Lower lobe of right lung (tissue), 2 donors: ENCODE data around the gene PNKD. TPM values are rescaled to one million over a fixed set of nuclear protein-coding genes. Genes with fewer than 3 reads are reported as not detected.

Experiments used
- ATAC-seq, 2 donors: fragments of 200-7000 bp; cut with Tn5 transposase; one replicate each; pipeline ENCODE4 v1.9.1; 2020 to 2022; ENCODE audit warnings: mild to moderate bottlenecking in 2 of 2, moderate library complexity in 2 of 2
- DNase-seq: peaks from one replicate; pipeline ENCODE4 v3.0.0-alpha.2; 2020
- H3K27ac ChIP-seq: fragments of 200-600 bp; one replicate; pipeline ENCODE4 v1.8.0; 2022
- H3K27me3 ChIP-seq: fragments of 200-600 bp; one replicate; pipeline ENCODE4 v1.8.0; 2022; ENCODE audit warnings: low read depth
- H3K36me3 ChIP-seq: fragments of 200-600 bp; one replicate; pipeline ENCODE4 v1.8.0; 2022; ENCODE audit warnings: mild to moderate bottlenecking
- H3K4me1 ChIP-seq: fragments of 200-600 bp; one replicate; pipeline ENCODE4 v1.8.0; 2022
- H3K4me3 ChIP-seq: fragments of 200-600 bp; one replicate; pipeline ENCODE4 v1.8.0; 2022; ENCODE audit warnings: mild to moderate bottlenecking
- H3K9me3 ChIP-seq: fragments of 200-600 bp; one replicate; pipeline ENCODE4 v1.8.0; 2022
- intact Hi-C: fragments of 100-400 bp; cut with DNase I; formaldehyde crosslinking; loops from one replicate; pipeline ENCODE4 v1.11.0; 2022
- total RNA-seq: library from RNA; stranded (reverse); fragmentation: NEBNext Ultra II Directional; extraction: Animal tissue kit (Norgen Biotek cat#: 25700); gene quantifications from one replicate; pipeline ENCODE4 v1.2.1, GENCODE V29; 2021
- TF ChIP-seq, protein P1 (sequence below): fragments of 200-600 bp; IDR thresholded peaks from one replicate; pipeline ENCODE4 v1.8.0; 2022; ENCODE audit warnings: antibody characterized with exemption, mild to moderate bottlenecking
- donor health status: DM: no; HTN: yes; CAD: no; lungs with severe emphysema.

PNKD gene
- total RNA-seq, 1 donor from 2014 or later = 65.8 TPM

DNA sequence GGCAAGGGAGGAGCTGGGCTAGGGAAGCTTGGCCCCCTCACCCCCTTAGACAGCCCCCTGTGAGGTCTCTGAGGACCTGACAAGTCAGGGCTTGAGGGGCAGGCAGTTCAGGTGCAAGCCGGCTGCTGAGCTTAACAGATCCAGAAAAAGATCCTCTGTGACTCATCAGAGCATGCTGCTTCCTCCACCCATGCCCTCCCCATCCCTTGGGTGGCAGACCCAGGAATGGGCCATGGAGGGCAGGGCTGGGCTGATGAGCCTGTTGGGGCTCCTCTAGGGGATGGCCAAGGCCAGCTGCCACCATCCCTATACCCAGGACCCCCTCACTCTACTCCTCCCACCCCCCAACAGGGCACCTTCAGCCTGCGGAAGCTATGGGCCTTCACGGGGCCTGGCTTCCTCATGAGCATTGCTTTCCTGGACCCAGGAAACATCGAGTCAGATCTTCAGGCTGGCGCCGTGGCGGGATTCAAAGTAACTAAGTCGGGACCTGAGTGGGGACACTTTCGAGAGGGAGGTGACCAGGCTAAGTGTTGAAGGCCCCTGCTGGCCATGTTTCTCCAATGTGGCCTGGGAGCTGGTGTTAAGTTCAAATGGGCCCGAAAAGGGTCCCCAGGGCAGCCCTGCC lies 113.7 kb downstream of the PNKD start:
- intact Hi-C loops = no loop called here
- TF ChIP-seq, protein P1, sequence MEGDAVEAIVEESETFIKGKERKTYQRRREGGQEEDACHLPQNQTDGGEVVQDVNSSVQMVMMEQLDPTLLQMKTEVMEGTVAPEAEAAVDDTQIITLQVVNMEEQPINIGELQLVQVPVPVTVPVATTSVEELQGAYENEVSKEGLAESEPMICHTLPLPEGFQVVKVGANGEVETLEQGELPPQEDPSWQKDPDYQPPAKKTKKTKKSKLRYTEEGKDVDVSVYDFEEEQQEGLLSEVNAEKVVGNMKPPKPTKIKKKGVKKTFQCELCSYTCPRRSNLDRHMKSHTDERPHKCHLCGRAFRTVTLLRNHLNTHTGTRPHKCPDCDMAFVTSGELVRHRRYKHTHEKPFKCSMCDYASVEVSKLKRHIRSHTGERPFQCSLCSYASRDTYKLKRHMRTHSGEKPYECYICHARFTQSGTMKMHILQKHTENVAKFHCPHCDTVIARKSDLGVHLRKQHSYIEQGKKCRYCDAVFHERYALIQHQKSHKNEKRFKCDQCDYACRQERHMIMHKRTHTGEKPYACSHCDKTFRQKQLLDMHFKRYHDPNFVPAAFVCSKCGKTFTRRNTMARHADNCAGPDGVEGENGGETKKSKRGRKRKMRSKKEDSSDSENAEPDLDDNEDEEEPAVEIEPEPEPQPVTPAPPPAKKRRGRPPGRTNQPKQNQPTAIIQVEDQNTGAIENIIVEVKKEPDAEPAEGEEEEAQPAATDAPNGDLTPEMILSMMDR = no peak
- H3K4me3 ChIP-seq = peak overlapping the region; percentile 53
- H3K9me3 ChIP-seq = no peaks in the 10 kb centered on the region
- H3K4me1 ChIP-seq = peaks cover 6% of the 10 kb centered on the region
- peaks cover 7% of the 10 kb centered on the region for H3K36me3 ChIP-seq
- H3K27ac ChIP-seq = peak overlapping the region; percentile 85
- DNase-seq (peak; percentile 48), ATAC-seq (no peak)
- H3K27me3 ChIP-seq = no peaks in the 10 kb centered on the region

DNA sequence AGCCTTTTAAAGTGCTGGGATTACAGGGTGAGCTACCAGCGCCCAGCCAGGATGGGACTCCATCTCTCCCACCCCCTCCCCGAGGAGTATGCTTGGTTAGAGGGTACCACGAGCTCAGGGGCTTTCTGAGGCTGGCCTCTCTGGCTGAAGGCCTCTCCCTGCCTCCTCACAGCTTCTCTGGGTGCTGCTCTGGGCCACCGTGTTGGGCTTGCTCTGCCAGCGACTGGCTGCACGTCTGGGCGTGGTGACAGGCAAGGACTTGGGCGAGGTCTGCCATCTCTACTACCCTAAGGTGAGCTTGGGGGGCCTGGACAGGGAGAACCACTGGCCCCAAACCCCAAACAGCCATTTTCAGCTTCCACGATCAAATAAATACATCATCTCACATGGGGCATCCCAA lies 114.7 kb downstream of the PNKD start:
- H3K9me3 ChIP-seq = no peaks in the 10 kb centered on the region
- H3K4me1 ChIP-seq = peaks cover 6% of the 10 kb centered on the region
- ATAC-seq = no peak
- H3K36me3 ChIP-seq = peaks cover 7% of the 10 kb centered on the region
- TF ChIP-seq, protein P1 = no peak
- peak; percentile 46 for DNase-seq
- no peaks in the 10 kb centered on the region for H3K27me3 ChIP-seq
- H3K4me3 ChIP-seq = peak overlapping the region; percentile 53
- peak overlapping the region; percentile 85 for H3K27ac ChIP-seq
- intact Hi-C loops = no loop called here

DNA sequence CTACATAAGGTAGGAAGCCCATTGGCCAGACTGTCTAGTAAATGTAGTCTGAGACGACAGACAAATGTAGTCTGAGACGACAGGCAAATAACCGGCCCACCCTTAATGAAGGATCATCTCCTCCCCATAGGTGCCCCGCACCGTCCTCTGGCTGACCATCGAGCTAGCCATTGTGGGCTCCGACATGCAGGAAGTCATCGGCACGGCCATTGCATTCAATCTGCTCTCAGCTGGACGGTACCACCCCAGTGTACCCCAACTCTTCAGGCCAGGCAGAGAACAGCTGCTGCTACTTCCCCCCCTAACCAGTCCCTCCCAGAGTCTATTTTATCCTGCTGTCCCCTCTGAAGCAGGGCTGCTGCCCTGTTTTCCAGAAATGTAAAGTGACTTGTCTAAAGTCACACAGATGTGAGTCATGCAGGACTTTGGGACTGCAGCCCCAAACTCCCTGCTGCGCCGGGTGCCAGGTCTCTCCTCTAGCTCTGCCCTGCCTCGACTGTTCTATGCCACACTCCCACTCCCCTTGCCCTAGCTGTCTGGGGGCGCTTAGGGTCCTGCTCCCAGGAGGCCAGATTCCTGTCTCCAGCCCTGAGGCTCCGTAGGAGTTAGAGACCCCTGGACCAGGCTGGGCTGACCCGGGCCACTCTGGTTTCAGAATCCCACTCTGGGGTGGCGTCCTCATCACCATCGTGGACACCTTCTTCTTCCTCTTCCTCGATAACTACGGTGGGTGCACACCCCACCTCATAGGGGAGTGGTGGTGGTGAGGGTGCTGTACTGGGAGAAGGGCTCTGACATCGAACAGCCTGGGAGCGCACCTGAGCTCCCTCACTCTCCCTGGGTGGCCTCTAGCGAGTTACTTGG lies 116.4 kb downstream of the PNKD start:
- ATAC-seq (no peak), DNase-seq (no peak)
- Histone ChIP-seq H3K27ac (peak overlapping the region; percentile 69), H3K4me3 (peak overlapping the region; percentile 53), H3K36me3 (peaks cover 7% of the 10 kb centered on the region), H3K9me3 (no peaks in the 10 kb centered on the region), H3K4me1 (peaks cover 6% of the 10 kb centered on the region), H3K27me3 (no peaks in the 10 kb centered on the region)
- TF ChIP-seq, protein P1 = no peak
- intact Hi-C loops = no loop called here

DNA sequence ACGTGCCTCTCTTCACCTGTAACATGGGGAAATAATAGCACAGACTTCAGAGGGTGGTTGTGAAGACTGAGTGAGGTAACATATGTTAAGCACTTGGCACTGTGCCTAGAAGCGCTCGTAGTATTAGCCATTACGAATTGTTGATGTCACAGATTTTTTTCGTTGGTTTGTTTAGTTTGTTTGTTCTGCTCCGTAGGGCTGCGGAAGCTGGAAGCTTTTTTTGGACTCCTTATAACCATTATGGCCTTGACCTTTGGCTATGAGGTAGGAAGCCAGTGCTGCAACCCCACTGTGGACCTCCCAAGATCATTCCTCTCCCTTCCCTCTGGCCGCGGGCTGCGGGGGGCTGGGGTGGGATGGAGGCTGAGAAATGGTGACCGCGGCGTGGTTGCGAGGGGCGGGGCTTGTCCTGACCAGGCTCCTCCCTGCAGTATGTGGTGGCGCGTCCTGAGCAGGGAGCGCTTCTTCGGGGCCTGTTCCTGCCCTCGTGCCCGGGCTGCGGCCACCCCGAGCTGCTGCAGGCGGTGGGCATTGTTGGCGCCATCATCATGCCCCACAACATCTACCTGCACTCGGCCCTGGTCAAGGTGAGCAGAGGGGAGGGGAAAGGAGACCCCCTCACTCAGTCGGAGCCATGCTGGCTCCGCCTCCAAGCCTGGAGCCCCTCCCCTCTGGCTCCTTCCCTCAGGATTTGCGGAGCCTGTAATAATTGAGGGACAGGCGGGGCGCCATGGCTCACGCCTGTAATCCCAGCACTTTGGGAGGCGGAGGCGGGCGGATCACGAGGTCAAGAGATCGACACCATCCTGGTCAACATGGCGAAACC lies 117.3 kb downstream of the PNKD start:
- H3K4me3 ChIP-seq = peak overlapping the region; percentile 53
- peak; percentile 85 for DNase-seq
- peak; percentile 84 to 88 for ATAC-seq
- peaks cover 6% of the 10 kb centered on the region for H3K4me1 ChIP-seq
- H3K9me3 ChIP-seq = no peaks in the 10 kb centered on the region
- peak overlapping the region; percentile 69 for H3K27ac ChIP-seq
- H3K27me3 ChIP-seq = no peaks in the 10 kb centered on the region
- TF ChIP-seq, protein P1 = no peak
- intact Hi-C loops = no loop called here
- peaks cover 11% of the 10 kb centered on the region for H3K36me3 ChIP-seq
